Astrocyte (in vitro differentiated cells and primary cell): ENCODE results near the gene DENND2A. TPM values are rescaled to one million over a fixed set of nuclear protein-coding genes. Genes with fewer than 3 reads are reported as not detected.
"Not testable (repeated sequence)": the region's sequence is repeated elsewhere in the genome, so short reads cannot be mapped to it uniquely, and the experiment has no call there.

Experiments
- DNase-seq: peaks from one replicate; pipeline ENCODE4 v3.0.0-alpha.2; 2010; ENCODE audit warnings: low read depth
- FAIRE-seq: peaks from 2 replicates; lab custom pipeline; 2011; peaks lifted over from hg19 to GRCh38; lab: Jason Lieb, UNC
- H2AFZ ChIP-seq: 2 replicates; pipeline ENCODE4 v1.6.0; 2012; ENCODE audit warnings: low read depth, low read length, inconsistent platforms
- H3K27ac ChIP-seq: 2 replicates; pipeline ENCODE4 v1.5.1; 2011; ENCODE audit warnings: low read depth, low read length, inconsistent platforms
- H3K27me3 ChIP-seq: 2 replicates; pipeline ENCODE4 v1.6.0; 2011; ENCODE audit warnings: low read length, inconsistent platforms; ENCODE audit not compliant: insufficient read depth
- H3K36me3 ChIP-seq: 2 replicates; pipeline ENCODE4 v1.5.1; 2011; ENCODE audit warnings: low read length, inconsistent platforms; ENCODE audit not compliant: insufficient read depth
- H3K4me1 ChIP-seq: 2 replicates; pipeline ENCODE4 v1.5.1; 2011; ENCODE audit warnings: low read length, inconsistent platforms; ENCODE audit not compliant: insufficient read depth
- H3K4me2 ChIP-seq: 2 replicates; pipeline ENCODE4 v1.6.0; 2012; ENCODE audit warnings: low read length, inconsistent platforms
- H3K4me3 ChIP-seq: 2 replicates; pipeline ENCODE4 v1.5.1; 2011; ENCODE audit warnings: low read depth, mild to moderate bottlenecking, low read length, inconsistent platforms; ENCODE audit not compliant: insufficient read depth
- H3K79me2 ChIP-seq: 2 replicates; pipeline ENCODE4 v1.6.0; 2012; ENCODE audit warnings: mild to moderate bottlenecking, low read length, inconsistent platforms; ENCODE audit not compliant: insufficient read depth
- H3K9ac ChIP-seq: 2 replicates; pipeline ENCODE4 v1.6.0; 2012; ENCODE audit warnings: mild to moderate bottlenecking, low read length, inconsistent platforms
- H3K9me3 ChIP-seq: 2 replicates; pipeline ENCODE4 v1.5.1; 2012; ENCODE audit warnings: low read depth, mild to moderate bottlenecking, low read length, inconsistent platforms; ENCODE audit not compliant: insufficient read depth
- H4K20me1 ChIP-seq: 2 replicates; pipeline ENCODE4 v1.6.0; 2012; ENCODE audit warnings: low read length, inconsistent platforms; ENCODE audit not compliant: insufficient read depth
- H3K27ac Mint-ChIP-seq: one replicate; pipeline ENCODE4 v1.8.0; 2021; ENCODE audit warnings: mild to moderate bottlenecking, mixed read lengths; ENCODE audit not compliant: unreplicated experiment
- H3K27me3 Mint-ChIP-seq: one replicate; pipeline ENCODE4 v1.8.0; 2021; ENCODE audit warnings: low read depth, mixed read lengths; ENCODE audit not compliant: unreplicated experiment
- H3K36me3 Mint-ChIP-seq: one replicate; pipeline ENCODE4 v1.8.0; 2021; ENCODE audit warnings: low read depth, mixed read lengths; ENCODE audit not compliant: unreplicated experiment
- H3K4me1 Mint-ChIP-seq: one replicate; pipeline ENCODE4 v1.8.0; 2021; ENCODE audit warnings: low read depth, mixed read lengths; ENCODE audit not compliant: unreplicated experiment
- H3K4me3 Mint-ChIP-seq: one replicate; pipeline ENCODE4 v1.8.0; 2021; ENCODE audit warnings: mild to moderate bottlenecking, moderate library complexity, mixed read lengths; ENCODE audit not compliant: unreplicated experiment
- H3K9me3 Mint-ChIP-seq: one replicate; pipeline ENCODE4 v1.8.0; 2021; ENCODE audit warnings: mild to moderate bottlenecking, mixed read lengths; ENCODE audit not compliant: unreplicated experiment
- CTCF ChIP-seq: IDR thresholded peaks from 2 replicates; pipeline ENCODE4 v1.5.1; 2011; ENCODE audit warnings: low read depth, mild to moderate bottlenecking, inconsistent platforms, low read length, moderate library complexity; ENCODE audit not compliant: insufficient read depth
- EZH2 ChIP-seq: IDR thresholded peaks from 2 replicates; pipeline ENCODE4 v1.6.1; 2012; ENCODE audit warnings: mild to moderate bottlenecking, low read length, inconsistent platforms; ENCODE audit not compliant: insufficient read depth
- total RNA-seq: library from RNA; stranded (reverse); gene quantifications from 2 replicates; pipeline ENCODE4 v1.2.1, GENCODE V29; 2021

DENND2A gene
- total RNA-seq, 1 donor from 2014 or later, result 42.1 TPM

- Mint-ChIP-seq H3K27me3 (no peaks in the 10 kb centered on the region), H3K4me1 (peaks cover 18% of the 10 kb centered on the region), H3K27ac (peak overlapping the region; percentile 9), H3K9me3 (peaks cover 3% of the 10 kb centered on the region), H3K4me3 (no peak overlapping the region), H3K36me3 (peaks cover 31% of the 10 kb centered on the region)
- H4K20me1 ChIP-seq, result no peaks in the 10 kb centered on the region
- no peak overlapping the region for H3K4me2 ChIP-seq
- H3K4me1 ChIP-seq, result peaks cover 18% of the 10 kb centered on the region
- FAIRE-seq (no peak), DNase-seq (no peak)
- TF ChIP-seq CTCF (no peak), EZH2 (no peak)
- no peaks in the 10 kb centered on the region for H3K9me3 ChIP-seq
- H3K9ac ChIP-seq, result no peak overlapping the region
- no peaks in the 10 kb centered on the region for H3K79me2 ChIP-seq
- H3K27me3 ChIP-seq, result no peaks in the 10 kb centered on the region
- no peak overlapping the region for H3K27ac ChIP-seq
- no peak overlapping the region for H3K4me3 ChIP-seq
- no peaks in the 10 kb centered on the region for H3K36me3 ChIP-seq
- H2AFZ ChIP-seq, result no peak overlapping the region
These were observed 102.7 kb downstream of the DENND2A start for GRCh38 chr7:140537750-140538482.

GRCh38 chr7:140534743-140535142 lies 105.9 kb downstream of the DENND2A start:
- no peak overlapping the region for H2AFZ ChIP-seq
- Mint-ChIP-seq H3K36me3 (peaks cover 31% of the 10 kb centered on the region), H3K4me1 (peaks cover 4% of the 10 kb centered on the region), H3K4me3 (no peak overlapping the region), H3K27me3 (no peaks in the 10 kb centered on the region), H3K9me3 (peaks cover 3% of the 10 kb centered on the region), H3K27ac (no peak overlapping the region)
- no peak overlapping the region for H3K27ac ChIP-seq
- no peaks in the 10 kb centered on the region for H3K4me1 ChIP-seq
- FAIRE-seq (no peak), DNase-seq (no peak)
- no peak overlapping the region for H3K9ac ChIP-seq
- H3K4me2 ChIP-seq, result no peak overlapping the region
- H3K4me3 ChIP-seq, result no peak overlapping the region
- no peaks in the 10 kb centered on the region for H4K20me1 ChIP-seq
- H3K36me3 ChIP-seq, result no peaks in the 10 kb centered on the region
- H3K79me2 ChIP-seq, result no peaks in the 10 kb centered on the region
- no peaks in the 10 kb centered on the region for H3K27me3 ChIP-seq
- no peak for TF ChIP-seq CTCF
- no peak for TF ChIP-seq EZH2
- H3K9me3 ChIP-seq, result no peaks in the 10 kb centered on the region

GRCh38 chr7:140533394-140533872 lies 107.2 kb downstream of the DENND2A start:
- TF ChIP-seq CTCF, result no peak
- TF ChIP-seq EZH2, result no peak
- Mint-ChIP-seq H3K36me3 (peaks cover 23% of the 10 kb centered on the region), H3K27me3 (no peaks in the 10 kb centered on the region), H3K4me3 (no peak overlapping the region), H3K27ac (no peak overlapping the region), H3K9me3 (no peaks in the 10 kb centered on the region), H3K4me1 (peaks cover 4% of the 10 kb centered on the region)
- Histone ChIP-seq H3K9me3 (no peaks in the 10 kb centered on the region), H3K27me3 (no peaks in the 10 kb centered on the region), H2AFZ (no peak overlapping the region), H3K9ac (no peak overlapping the region), H3K27ac (no peak overlapping the region), H3K36me3 (no peaks in the 10 kb centered on the region), H3K79me2 (no peaks in the 10 kb centered on the region), H4K20me1 (no peaks in the 10 kb centered on the region), H3K4me3 (no peak overlapping the region), H3K4me2 (no peak overlapping the region), H3K4me1 (no peaks in the 10 kb centered on the region)
- no peak for FAIRE-seq
- no peak for DNase-seq

GRCh38 chr7:140529428-140529827 lies 111.2 kb downstream of the DENND2A start:
- not testable (repeated sequence) for FAIRE-seq, H3K36me3 ChIP-seq, H2AFZ ChIP-seq, H3K27me3 ChIP-seq, DNase-seq, H3K9ac ChIP-seq, H3K4me3 ChIP-seq, H3K4me3 Mint-ChIP-seq, H3K27ac Mint-ChIP-seq, H3K27me3 Mint-ChIP-seq, H3K9me3 Mint-ChIP-seq, H4K20me1 ChIP-seq, H3K4me2 ChIP-seq, H3K27ac ChIP-seq, H3K79me2 ChIP-seq, H3K9me3 ChIP-seq
- peaks cover 19% of the 10 kb centered on the region for H3K4me1 Mint-ChIP-seq
- H3K4me1 ChIP-seq, result peaks cover 10% of the 10 kb centered on the region
- H3K36me3 Mint-ChIP-seq, result peaks cover 18% of the 10 kb centered on the region
